Posterior vena cava (tissue), 2 donors: ENCODE results near the gene KIFC3. TPM values are rescaled to one million over a fixed set of nuclear protein-coding genes. Genes with fewer than 3 reads are reported as not detected.
"Not testable (repeated sequence)": the region's sequence is repeated elsewhere in the genome, so short reads cannot be mapped to it uniquely, and the experiment has no call there.

Source experiments
- DNase-seq: peaks from one replicate; pipeline ENCODE4 v3.0.0-alpha.2; 2020; ENCODE audit warnings: low spot score
- intact Hi-C, 2 donors: fragments of 100-400 bp; cut with DNase I; formaldehyde crosslinking; loops; one replicate each; pipeline versions ENCODE4 v1.14.1 to v1.14.2; 2022 to 2023
- total RNA-seq, 2 donors: library from RNA; stranded (reverse); fragmentation: NEBNext Ultra II Directional; extraction: Animal tissue kit (Norgen Biotek cat#: 25700); gene quantifications; one replicate each; pipeline ENCODE4 v1.2.1, GENCODE V29; 2021
- donor health status: DM: yes; HTN: yes; CAD: no.
- donor health status: DM: yes; HTN: yes; CAD: no.

The KIFC3 gene
- total RNA-seq, 2 donors from 2014 or later = 63.9 to 67.7 TPM

DNA sequence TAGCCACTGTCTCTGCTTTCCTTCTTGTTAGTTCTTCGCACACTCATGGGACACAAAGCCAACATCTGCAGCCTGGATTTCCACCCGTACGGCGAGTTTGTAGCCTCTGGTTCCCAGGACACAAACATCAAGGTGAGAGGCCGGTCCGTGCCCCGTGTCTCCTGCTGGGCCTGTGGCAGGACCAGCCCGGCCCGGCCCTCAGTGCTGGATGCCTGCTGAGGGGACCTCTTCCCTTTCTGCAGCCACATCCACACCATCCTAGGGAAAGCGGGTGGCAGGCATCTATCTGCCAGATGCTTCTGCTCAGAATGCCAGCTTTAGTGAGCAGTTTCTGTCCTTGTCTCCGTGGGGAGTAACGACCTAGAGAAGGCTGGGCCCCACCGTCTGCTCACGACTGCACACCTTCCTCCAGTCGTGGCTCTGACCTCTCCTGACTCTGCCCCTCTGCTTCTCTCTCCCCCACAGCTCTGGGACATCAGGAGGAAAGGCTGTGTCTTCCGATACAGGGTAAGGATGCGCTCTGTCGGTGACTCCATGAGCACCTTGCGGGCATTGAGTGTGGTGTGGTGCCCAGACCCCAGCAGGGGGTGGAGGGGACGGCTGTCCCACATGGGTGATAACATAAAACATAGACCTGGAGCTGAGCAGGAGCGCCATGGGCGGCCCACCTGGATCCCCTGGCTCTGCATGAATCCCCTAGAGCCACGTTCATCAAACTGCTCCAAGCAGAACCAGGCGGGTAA, 51.3 kb downstream of the KIFC3 start:
- DNase-seq = no peak
- intact Hi-C loops = loop anchor here in 1 of 2 donors (10.0 kb wide), 1 partner anchor 254 kb away; the partner anchor contains the start of genes USB1 and ZNF319

DNA sequence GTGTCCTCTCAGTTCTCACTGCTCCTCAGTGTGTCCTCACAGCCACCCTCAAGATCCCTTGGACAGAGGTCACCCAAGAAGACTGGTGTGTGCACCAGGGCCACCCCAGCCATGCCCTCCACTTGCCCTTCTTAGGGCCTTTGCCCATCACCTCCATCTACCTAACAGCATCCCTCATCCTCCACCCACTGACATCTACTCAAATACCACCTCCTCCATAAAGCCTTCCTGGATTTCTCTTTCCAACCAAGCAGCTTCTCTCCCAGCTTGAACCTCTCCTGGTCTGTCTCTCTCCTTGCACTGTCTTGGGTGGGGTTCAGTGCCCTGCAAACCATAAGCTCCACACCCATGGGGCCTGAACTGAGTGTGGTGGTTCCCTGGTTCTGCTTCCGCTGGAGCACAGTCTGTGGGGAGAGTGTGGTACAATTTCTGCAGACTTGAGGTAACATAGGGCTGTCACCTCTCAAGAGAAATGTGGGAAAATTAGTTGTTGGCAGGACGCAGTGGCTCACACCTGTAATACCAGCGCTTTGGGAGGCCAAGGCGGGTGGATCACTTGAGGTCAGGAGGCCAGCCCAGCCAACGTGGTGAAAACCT, 52.3 kb downstream of the KIFC3 start:
- intact Hi-C loops = loop anchor here in 1 of 2 donors (10.0 kb wide), 1 partner anchor 255 kb away; the partner anchor contains the start of genes USB1 and ZNF319
- DNase-seq = no peak

DNA sequence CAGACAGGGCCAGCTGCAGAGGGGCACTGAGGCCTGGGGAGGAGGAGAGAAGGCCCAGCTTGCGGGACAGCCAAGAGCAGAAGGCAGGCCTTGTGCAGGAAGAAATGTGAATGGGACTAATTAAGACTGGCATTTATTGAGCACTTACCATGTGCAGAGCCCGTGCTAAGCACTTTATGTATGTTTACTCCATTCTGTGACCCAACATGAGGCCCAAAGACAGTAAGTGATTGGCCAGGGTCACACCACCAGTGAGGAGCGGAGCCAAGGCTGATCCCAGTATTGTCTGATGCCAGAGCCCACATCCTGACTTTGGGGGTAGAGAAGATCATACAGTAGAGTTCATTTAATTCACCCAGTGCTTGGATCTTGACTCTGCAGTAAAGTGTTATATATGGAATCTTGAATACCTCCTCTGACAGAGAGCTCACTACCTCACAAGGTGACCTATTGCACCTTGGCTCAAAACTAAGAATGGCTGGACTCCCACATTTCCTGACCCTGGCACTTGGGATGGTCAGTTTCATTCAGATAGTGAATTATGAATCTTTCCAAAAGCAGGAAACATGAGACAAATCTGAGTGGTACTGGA, 53.1 kb downstream of the KIFC3 start:
- intact Hi-C loops = no loop called here

DNA sequence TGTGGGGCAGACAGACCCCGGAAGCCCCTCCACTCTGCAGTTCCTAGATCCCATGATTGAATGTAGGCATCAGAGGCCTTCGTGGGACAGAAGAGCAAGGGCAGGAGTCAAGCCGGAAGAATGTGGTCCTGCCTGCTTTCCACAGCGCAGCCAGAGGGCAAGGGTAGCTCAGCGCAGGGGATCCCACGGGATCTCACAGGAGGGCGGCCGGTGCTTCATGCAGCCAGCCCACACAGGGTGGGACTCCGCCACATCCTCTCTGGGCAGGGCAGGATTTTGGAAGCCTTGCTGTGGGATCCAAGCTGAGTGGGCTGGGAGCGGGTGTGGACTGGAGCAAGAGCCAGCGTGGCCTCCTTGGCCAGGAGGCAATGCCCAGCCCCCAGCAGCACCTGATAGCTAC, 53.7 kb downstream of the KIFC3 start:
- no peak for DNase-seq
- intact Hi-C loops = no loop called here

More for the DNA sequence above, 53.1 kb downstream of the KIFC3 start:
- DNase-seq = no peak

DNA sequence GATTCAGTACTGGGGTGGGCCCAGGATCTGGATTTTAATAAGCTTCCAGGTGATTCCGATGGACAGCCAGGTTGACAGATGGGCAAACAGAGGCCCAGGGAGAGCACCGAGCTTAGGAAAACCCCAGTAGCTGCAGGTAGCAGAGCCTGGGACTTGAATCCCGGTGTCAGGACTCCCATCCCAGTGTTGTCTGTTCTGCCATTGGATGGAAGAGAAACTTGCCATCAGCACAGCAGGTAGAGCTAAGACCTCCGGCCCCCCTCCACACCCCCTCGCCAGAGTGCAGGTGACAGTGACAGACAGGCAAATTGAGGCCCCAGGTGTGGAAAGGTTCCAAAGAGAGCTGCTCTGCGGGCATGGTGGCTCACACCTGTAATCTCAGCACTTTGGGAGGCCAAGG, 54.3 kb downstream of the KIFC3 start:
- no peak for DNase-seq
- intact Hi-C loops = no loop called here

DNA sequence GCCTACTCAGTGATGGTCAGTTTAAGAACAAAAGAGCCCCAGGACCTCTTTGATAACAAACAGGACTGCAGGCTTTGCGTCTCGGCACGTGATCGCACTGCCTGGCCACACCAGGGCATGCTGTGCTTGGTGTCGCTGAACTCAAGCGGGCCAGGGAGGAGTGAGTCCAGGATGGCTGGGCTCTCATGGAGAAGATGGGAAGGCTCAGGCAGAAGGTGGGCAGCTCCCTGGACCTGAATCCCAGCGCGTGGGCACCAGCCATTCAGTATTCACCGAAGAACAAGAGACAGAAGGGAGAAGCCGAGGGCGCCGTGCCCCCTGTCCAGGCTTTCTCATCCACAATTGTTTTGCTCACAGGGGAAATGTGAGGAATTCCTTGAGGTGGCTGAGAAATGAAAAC, 54.8 kb downstream of the KIFC3 start:
- DNase-seq = no peak
- intact Hi-C loops = no loop called here

DNA sequence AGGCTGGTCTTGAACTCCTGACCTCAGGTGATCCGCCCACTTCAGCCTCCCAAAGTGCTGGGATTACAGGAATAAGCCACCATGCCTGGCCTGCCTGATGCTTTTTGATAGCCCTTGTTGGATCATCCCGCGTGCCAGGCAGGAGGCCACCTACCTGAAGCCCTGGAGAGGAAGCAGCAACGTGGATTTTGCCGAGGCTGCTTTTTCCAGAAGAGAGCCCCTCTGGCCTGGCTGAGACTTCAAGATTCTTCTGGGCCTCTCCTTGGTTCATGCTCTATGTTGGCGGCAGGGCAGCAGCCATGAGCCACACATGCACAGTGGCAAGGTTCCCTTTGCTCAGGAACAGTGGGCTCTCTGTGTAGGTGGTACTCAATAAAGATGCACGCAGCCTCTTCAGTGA, 55.2 kb downstream of the KIFC3 start:
- no peak for DNase-seq
- intact Hi-C loops = no loop called here

DNA sequence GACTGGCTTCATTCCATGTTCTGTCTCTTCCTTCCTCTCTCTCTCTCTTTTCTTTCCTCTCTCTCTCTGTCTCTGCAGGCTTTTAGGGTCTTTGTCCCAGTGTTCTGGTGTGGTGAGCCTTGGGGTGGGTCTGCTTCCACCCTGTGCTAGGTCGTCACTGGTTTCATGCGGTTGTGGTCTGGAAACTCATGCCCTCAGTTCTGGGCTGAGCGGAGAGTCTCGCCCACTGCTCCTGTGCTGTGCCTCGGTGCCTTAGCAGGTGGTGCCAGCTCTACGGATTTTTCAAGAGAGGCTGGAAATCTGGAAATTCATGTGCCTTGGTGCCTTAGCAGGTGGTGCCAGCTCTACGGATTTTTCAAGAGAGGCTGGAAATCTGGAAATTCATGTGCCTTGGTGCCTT, 56.0 kb downstream of the KIFC3 start:
- DNase-seq, intact Hi-C loops: not testable (repeated sequence)

DNA sequence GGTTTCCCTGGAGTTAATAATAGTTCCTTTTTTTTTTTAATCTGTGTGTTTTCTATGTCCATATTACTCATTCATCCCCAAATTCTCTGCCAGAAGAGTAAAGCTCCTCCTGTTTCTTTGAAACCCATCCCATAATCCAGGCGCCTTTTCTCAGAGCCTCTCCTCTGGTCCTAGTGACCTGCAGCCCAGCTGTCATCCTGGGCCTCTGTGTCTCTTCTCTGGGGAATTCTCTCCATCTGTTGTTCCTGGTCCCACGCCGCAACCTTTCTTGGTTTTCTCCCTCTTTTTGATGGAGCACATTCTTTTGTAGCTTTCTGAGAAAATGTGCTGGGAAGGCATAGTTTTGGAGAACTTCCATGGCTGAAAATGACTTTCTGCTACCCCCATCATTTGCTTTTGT, 56.5 kb downstream of the KIFC3 start:
- intact Hi-C loops = no loop called here
- DNase-seq = no peak

DNA sequence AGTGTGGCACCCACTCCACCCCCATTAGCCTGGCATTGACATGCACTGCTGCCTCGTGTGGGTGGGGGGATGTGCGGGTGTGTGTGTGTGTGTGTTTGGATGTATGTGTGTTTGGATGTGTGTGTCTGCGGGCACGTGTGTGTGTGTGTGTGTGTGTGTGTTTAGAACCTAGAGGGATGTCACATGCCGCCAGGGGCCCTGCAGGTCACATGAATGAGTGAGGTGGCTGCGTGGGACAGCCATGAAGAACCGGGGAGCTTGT, 57.7 kb downstream of the KIFC3 start:
- intact Hi-C loops = loop anchor here in 1 of 2 donors (5.0 kb wide), 1 partner anchor 438 kb away; no protein-coding TSS in a partner anchor
- no peak for DNase-seq

DNA sequence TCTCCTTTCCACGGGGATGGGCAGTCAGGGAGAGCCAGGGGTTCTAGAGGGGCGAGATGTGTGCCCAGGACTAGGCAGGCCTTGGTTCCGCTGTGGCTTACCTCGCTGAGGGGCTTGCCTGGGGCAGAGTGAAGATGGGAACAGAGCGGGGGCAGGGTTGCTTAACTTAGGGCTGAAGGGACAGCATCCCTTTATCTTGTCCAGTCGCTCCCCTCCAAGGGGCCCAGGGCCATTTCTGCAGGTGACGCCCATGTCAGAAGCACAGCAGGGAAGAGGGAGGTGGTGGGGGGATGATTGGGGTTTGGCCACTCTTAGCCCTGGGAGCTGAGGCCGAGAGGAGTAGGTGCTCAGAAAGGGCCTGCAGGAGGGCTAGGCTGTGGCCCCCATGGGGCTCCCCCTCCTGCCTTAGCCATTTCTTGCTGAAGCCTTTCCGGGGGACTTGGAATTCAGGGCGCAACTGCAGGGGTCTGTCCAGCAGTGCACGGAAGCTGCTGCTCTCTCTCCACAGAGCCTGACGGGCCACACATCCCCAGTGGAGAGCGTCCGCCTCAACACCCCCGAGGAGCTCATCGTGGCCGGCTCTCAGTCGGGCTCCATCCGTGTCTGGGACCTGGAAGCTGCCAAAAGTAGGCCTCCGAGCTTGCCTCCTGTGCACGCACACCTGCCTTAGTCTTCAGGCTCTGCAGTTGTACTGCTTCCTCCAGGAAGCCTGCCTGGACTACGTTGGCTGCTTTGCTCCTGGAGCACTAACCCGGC, 58.2 kb downstream of the KIFC3 start:
- peak; percentile 74 for DNase-seq

DNA sequence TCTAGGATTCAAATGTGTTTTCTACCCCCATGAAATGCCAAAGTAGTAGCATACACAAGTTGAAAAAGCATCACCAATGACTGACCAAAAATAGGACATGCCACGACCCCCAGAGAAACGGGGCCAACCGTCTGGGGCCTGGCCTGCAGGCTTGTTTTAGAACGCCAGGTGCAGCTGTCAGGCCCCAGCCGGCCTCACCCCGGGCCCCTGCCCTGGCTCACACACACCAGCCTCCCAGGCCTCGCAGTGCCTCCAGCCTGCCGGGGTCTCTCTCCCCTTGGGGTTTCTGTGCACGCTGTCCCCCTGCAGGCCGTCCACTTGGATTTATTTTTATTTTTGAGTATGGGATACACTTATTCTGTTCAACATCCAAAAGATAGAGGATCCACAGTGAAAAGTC, 58.8 kb downstream of the KIFC3 start:
- DNase-seq = no peak
- intact Hi-C loops = loop anchor here in 1 of 2 donors (5.0 kb wide), 1 partner anchor 439 kb away; no protein-coding TSS in a partner anchor

More for the DNA sequence above, 58.2 kb downstream of the KIFC3 start:
- intact Hi-C loops = loop anchor here in 1 of 2 donors (5.0 kb wide), 1 partner anchor 438 kb away; no protein-coding TSS in a partner anchor

DNA sequence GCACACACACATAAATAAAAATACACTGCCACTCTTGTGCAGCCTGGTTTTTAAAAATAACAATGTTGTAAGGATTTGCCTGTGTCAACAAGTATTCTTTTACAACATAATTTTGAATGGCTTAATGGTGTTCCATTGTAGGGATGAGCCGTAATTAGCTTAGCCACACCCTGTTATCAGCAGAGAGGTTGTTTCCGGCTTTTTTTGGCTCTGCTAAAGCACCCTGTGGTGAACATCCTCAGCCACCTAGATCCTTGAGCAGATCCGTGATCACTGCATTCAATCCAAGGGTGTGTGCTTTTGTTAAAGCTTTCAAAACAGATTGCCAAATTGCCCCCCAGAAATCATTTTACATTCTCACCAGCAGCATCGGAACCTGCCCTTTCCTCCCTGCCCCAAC, 59.7 kb downstream of the KIFC3 start:
- intact Hi-C loops = loop anchor here in 1 of 2 donors (5.0 kb wide), 1 partner anchor 440 kb away; no protein-coding TSS in a partner anchor
- no peak for DNase-seq

DNA sequence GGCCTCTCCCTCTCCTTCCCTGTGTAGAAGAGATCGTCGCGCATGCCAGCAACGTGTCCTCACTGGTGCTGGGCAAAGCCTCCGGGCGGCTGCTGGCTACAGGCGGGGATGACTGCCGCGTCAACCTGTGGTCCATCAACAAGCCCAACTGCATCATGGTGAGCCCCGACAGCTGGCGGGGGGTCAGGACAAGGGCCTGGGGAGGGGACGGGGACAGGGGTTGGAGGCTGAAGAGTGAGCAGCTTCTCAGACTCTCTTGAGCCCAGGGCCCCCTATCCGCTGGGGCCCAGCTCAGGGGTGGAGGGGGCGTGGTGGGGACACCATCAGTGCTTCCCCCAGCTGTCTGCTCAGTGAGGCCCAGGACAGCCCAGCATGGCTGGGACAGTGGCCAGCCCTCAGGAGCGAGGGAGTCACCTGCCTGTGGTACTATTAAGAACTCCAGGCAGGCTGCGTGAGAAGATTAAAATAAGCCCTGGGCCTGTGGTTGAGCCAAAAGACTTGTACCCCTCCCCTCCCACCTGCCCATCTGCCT, 60.6 kb downstream of the KIFC3 start:
- intact Hi-C loops = loop anchor here in 1 of 2 donors (5.0 kb wide), 1 partner anchor 441 kb away; no protein-coding TSS in a partner anchor
- no peak for DNase-seq

DNA sequence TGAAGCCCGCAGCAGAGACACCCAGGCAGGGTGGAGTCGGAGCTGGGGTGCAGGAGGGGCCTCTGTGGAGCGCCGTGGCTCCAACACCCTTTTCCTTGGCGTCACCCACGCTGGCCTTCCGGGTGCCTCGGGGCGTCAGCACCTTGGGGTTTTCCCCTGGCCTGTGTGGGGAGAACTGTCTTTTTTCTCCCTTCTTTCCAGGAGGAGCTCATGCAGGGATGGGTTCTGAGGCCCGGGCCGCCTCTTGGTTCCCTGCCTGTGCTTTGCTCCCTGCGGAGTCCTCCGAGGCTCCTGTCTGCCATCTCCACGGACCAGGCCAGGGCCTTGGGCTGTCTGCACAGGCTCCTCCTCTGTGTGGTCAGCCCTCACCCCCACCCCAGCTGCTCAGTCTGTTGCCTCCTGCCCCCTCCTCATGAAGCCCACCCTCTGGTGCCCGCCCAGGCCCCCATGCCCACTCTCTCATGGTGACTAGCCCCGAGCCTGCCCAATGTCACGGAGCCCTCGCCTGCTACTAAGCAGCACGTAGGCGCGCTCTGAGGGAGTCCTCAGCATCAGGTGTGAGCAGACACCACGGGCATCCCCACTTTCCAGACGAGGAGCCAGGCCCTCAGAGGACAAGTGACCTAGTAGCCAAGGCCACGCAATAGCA, 61.7 kb downstream of the KIFC3 start:
- no peak for DNase-seq
- intact Hi-C loops = loop anchor here in 1 of 2 donors (5.0 kb wide), 1 partner anchor 442 kb away; no protein-coding TSS in a partner anchor

DNA sequence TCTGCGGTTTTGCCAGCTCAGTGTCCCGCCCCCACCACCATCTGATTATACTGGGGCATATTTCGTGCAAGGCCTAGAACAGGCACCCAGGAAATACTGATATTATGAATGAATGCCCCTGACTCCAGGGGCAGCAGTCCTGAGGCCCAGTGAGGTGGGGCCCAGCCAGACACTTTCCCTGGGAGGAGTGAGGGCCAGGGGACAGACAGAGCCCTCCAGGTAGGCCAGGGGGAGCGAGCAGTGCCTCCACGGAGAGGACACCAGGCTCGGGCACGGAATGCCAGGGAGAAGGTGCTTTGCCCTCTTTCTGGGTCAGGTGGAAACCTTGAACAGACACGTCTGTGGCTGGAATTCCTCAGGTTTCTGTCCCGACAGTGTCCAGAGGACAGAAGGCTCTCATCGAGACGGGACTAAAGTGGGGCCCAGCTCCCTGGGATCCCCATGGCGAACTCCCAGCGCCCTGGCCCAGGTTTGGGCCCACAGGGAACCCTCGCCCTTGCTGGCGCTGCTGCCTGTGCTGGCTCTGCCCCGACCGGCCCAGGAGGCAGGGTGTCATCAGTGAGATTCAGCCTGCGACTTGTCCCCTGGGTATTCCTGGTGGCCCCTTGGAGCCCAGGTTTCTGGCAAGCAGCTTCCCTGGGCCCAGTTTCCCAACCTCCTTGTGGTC, 62.4 kb downstream of the KIFC3 start:
- intact Hi-C loops = loop anchor here in 1 of 2 donors (5.0 kb wide), 1 partner anchor 442 kb away; no protein-coding TSS in a partner anchor
- DNase-seq = no peak

DNA sequence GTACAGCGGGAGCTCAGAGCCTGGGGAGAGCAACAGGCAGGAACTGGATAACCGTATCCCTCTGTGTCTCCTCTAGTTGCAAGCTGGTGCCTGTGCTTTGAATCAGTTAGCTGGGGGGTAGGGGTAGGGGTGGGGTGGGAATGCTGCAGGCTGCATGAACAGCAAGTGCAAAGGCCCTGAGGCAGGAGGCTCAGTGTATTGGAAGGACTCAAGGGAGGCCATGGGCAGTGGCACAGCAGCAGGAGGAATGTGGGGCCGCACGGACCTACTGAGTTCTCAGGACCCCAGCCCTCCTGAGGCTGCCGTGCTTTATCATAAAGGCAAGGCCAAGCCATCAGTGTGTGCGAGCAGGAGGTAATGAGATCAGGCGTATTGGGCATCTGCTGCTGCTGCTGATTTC, 63.4 kb downstream of the KIFC3 start:
- intact Hi-C loops = no loop called here
- DNase-seq = no peak
